CD4-positive, alpha-beta T cell treated with Interleukin-21 for 1 hour (primary cell): ENCODE measurements around the gene CDKN2A.

ENCODE experiments used
- DNase-seq: peaks from one replicate; pipeline ENCODE4 v3.0.0-alpha.2; 2020

CDKN2A gene

DNA sequence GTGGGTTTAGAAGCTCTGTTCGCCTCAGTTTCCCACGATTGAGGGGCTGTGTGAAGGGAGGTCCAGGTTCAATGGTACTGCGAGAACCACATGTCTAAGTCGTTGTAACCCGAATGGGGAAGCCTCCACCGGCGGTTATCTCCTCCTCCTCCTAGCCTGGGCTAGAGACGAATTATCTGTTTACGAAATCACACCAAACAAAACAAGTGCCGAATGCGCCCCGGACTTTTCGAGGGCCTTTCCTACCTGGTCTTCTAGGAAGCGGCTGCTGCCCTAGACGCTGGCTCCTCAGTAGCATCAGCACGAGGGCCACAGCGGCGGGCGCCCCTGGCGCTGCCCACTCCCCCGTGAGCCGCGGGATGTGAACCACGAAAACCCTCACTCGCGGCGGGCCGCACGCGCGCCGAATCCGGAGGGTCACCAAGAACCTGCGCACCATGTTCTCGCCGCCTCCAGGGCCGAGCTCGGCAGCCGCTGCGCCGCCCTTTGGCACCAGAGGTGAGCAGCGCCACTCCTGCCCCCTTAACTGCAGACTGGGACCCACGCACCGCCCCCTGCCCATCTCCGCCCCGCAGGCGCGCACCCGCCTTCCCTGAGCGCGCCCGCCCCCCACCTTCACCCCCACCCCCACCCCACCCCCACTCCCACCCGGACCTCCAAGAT is at the start of gene CDKN2A:
CDKN2A (minus strand) TSS at position 500 of the 663 bp plus-strand sequence.
- DNase-seq = peak; percentile 66

DNA sequence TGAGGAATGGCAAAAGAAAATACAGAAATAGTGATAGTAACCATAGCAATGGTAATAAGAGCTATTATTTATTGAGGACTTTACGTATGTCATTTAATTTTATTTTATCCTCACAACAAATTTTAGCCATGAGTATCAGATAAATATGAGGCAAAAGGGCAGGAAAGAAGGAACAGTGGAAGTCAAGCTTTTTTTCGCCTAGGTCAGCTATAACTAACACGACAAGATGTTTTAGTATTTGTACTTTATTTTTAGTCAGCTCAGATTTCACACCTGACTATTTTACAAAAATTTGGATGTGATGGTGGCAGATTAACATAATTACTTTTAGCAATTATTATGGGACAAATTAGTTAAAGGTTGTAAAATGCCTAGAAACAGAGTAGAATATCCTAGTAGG is 49.7 kb upstream of the CDKN2A start:
- no peak for DNase-seq

DNA sequence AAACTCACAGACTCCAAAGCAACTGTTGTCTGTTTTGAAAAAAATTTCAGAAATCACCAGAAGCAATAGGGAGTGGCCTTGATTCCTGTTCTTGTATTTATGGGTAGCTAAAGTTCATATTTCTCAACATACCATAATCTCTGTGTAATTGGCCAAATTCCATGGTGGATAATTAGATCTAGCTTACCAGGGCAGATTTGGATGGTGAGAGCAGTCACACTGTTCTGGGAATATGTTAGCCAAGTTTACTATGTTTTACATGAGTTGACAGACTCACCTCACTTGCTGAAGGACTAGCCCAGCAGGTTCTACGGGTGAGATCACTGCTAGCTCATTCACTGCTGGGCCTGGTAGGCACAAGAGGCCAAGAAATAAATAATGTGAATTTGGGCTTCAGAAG is 47.6 kb upstream of the CDKN2A start:
- DNase-seq = no peak

DNA sequence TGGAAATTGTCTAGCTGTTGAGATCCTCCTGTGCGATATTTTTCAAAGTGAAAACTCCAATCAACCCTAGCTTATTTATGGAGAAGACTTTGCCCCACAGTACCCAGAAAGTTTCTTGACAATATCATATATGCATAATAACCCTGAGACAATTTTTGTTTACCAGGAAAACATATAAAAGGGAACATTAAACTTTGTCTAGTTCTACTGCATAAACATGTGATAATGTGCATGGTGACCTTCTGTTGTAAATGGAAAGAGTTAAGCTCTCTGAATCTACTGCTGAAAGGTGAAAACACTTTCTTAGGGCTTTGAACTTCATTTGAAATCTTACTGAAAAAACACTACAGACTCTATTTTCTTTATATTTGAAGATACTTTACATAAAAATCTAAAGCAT is 47.2 kb upstream of the CDKN2A start:
- DNase-seq = no peak

DNA sequence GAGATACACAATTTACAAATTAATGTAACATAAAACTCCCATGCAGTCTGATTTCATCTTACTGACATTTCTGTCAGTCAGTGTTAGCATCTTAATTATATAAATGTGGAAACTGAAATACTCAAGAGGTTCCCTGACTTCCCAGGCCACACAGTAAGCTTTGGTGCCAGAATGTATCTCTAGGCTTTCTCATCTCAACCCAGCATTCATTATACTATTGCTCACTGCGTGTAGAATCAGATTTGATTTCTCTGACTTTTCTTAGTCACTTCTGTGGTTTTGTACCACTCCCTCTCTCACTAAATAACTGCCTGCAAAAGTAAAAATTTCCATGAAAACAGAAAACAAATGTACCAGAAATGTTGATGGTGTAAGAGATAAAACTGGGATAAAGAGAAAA is 46.6 kb upstream of the CDKN2A start:
- no peak for DNase-seq

DNA sequence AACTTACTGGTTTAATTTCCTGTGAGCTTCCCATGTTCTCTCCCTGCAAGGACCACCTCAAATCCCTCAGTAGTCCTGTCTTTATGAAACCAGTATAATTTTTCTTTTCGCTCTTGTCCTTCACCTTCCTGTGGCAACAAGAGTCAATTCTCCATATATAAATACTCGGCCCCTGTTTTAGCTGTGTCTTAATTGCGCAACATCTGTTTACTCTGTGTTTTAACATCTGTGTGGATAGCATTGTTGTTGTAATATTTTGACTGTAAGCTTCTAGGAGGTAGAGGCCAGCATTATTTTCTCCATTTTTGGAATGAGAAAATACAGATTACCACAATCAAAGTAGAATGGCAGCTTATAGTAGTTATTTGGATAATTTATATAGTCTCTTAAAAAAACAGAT is 45.1 kb upstream of the CDKN2A start:
- no peak for DNase-seq

DNA sequence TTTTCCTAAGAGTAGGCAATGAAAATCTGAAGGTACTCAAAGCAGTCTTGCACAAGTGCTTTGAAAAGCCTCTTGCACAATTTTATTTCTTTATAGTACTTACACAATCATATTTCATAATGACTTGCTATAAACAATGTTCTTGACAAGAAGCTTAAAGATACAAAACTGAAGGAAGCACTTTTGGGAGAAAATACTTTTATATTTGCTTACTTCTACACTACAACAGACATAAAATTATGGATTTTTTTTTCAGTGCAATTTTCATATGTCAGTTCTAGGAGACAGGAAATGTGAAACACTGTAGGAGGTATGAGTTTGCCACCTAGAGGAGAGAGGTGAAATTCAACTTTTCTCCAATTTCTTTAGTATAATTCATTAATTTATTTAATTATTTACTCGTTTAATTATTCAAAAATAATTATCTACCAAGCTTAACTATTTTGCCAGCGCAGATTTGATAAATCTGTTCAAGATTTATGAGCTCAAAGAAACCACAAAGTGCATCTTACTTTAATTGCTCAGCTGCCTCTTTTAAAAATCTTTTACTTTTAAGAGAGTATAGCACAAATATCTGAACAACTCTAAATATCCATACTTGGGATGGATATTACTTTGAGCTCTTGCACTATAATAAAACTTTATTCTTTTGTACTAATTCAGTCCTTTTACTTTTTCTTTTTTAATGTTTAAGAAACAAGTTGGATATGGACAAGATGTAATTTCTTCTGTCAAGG is 43.9 kb upstream of the CDKN2A start:
- peak; percentile 47 for DNase-seq

DNA sequence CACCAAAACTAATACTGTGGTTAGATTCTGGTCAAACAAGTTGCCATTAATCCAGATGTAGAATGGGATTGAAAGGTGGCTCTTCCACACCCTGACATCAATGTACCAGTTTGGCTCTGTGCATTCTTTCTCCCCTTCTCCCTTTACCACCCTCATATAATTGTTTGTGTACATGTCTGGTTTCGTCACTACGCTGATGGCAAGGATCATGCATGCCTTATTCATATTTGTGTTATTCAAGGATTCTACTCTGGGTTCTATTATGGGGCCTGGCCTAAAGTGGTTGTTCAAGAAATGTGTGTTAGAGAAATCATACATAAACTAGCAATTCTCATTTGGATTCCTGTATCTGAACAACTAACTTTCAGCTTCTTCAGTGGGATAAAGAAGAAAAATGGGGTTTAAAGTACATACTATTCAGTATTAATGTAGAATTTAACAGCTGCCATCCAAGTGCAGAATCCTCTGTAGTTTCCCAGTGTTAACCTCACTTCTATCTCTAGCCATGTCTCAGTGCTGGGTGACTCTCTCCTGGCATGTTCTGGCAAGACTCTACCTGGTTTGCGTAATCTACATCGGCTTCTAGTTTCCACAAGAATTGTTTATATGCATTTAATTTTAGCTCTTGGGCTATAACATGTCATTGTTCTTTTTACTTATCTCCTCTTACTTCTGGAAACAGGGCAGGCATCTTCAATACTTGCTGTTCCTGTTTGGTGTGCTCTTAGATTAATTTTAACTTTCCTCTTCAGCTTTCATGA is 42.9 kb upstream of the CDKN2A start:
- no peak for DNase-seq

DNA sequence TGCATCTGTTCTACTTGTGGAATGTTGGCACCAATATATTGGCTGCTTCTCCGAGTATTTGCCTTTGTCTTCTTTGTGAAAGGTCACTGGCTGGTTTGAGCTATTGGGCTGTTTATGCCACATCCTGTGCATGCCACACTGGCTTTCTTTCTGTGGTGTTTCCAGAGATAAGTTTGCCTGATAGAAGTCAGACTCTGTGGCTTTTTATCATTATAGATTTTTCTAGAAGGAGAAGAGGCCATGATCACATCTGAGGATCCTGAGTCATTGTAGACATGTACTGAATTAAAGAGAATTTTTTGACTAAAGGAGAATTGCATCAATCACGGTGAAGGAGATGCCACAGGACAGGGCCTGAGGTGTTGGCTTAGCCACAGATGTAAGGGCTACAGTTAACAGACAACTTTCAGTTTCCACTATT is 41.4 kb upstream of the CDKN2A start:
- DNase-seq = no peak

DNA sequence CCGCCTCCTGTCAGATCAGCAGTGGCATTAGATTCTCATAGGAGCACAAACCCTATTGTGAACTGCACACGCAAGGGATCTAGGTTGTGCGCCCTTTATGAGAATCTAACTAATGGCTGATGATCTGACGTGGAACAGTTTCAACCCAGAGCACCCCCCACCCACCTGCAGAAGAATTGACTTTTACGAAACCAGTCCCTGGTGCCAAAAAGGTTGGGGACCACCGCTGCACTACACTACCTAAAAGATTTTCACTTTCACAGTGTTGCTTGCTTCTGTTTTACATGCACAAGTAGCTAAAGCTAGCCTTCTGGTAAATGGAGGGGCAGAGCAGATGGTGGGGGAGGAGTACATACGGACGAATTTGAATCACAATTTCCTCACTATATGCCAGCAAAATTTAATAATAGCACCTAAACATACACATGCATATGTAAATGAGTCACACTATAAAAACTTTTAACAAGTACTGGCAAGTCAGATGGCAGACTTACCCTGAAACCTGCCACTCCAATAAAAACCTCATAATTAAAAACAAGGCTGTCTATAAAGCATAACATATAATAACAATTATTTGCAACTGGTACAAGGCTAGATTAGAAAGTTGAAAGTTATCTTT is 38.9 kb upstream of the CDKN2A start:
- DNase-seq = no peak

DNA sequence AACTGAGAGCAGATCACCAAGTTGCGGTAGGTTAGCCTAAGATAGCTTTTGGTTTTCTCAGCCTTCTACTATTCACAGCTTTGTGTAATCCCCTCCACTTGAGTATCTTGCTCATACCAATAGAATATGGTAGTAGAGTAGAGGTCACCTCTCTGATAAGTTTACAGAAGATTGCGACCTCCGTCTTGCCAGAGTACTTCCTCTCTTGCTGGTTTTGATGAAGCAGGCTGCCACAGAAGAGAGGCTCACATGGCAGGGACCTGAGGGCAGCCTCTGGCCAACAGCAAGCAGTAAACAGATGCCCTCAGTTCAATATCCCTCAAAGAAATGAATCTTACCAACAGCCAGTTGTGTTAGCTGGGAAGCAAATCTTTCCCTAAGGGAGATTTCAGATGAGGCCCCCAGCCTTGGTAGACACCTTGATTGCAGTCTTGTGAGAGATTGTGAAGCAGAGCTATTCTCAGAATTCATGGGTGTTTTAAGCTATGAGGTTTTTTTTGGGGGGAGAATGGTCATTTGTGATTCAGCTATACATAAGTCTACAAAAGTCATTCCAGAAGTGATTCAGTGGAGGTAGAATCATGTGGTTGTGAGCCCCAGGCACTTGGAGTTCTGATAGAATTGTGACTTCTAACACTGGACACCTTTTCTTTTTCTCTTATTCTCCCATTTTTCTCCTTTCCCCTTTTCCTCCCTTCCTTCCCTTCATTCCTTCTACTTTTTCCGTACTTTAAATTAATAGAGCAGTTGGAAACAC is 37.6 kb upstream of the CDKN2A start:
- DNase-seq = no peak

DNA sequence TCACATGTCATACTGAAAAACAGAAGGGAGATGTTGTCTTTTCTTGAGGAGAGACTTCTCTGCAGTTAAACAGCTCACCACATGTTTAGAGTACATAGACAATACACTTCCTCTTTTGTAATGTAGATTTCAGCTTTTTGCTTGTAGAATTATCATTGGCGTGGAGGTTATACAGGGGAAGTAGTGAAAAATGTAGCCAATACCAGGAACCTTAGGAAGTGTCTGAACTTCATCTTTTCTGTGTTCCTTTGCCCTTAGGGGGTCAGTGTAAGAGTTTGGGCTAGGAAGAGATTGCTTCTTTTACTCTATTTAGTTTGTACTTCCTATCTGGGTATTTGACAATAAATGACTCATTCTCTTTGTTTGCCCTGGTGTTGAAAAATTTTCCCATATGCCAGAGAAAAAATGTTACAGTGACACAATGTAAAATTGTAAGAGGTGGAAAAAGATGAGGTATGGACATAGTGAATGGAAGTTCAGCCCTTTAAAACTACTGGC is 36.0 kb upstream of the CDKN2A start:
- no peak for DNase-seq

DNA sequence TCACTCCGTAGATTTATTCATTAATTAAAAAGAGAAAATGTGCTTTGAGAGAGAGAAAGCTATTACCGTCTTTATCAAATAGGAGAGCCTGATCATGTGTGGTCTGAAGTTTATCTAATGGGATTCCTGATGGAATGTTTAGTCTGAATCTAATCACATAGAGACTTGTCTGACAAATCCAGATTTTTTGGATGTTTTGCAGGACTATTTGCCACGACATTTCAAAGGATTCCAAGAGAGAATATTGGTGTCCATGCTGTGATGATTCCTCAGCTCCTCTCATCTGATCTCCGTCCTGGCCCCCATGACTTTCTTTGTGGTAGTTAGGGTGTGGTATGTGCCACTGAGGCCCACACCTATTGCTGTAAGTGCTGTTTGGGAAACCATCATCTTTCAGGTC is 35.0 kb upstream of the CDKN2A start:
- DNase-seq = no peak

DNA sequence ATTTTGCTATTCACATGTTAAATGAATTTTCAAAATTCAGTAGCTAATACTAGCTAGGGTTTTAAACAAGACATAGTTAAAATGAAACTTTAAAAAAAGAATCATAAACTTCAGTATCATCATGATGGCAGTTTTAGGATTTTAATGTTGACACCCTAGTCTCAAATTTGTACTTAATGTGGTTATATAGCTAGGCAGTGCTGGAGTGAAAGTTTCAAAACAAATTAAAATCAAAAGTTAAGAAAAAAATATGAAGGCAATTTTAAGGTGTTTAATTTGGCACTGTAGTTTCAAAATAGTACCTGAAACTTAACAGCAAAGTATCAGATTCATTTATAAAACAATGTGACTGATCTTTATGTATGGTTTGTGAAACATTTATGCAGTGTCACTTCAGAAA is 34.2 kb upstream of the CDKN2A start:
- no peak for DNase-seq

DNA sequence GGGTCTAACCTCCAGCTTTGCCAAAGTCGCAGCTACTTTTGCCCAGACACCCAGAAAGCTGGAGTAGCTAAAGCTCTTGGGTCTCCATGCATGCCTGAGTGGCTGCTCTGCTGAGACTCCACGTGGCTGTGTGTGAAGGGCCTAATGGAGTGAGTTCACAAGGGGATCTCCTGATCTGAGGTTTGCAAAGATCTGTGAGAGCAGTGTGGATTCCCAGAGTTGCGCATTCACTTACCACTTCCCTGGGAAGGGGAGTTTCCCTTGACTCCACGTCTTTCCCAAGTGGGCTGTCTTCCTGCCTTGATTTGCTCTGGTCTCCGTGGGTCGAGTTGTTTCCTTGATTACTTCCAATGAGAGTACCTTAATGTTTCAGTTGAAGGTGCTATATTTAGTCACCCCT is 32.5 kb upstream of the CDKN2A start:
- DNase-seq = no peak

DNA sequence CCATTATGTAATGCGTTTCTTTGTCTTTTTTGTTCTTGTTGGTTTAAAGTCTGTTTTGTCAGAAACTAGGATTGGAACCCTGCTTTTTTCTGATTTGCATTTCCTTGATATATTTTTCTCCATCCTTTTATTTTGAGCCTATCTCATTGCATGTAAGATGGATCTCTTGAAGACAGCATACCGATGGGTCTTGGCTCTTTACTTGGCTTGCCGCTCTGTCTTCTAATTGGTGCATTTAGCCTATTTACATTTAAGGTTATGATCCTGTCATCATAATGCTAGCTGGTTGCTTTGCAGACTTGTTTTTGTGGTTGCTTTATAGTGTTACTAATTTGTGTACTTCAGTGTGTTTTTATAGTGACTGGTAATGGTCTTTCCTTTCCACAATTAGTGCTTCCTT is 28.2 kb upstream of the CDKN2A start:
- no peak for DNase-seq

DNA sequence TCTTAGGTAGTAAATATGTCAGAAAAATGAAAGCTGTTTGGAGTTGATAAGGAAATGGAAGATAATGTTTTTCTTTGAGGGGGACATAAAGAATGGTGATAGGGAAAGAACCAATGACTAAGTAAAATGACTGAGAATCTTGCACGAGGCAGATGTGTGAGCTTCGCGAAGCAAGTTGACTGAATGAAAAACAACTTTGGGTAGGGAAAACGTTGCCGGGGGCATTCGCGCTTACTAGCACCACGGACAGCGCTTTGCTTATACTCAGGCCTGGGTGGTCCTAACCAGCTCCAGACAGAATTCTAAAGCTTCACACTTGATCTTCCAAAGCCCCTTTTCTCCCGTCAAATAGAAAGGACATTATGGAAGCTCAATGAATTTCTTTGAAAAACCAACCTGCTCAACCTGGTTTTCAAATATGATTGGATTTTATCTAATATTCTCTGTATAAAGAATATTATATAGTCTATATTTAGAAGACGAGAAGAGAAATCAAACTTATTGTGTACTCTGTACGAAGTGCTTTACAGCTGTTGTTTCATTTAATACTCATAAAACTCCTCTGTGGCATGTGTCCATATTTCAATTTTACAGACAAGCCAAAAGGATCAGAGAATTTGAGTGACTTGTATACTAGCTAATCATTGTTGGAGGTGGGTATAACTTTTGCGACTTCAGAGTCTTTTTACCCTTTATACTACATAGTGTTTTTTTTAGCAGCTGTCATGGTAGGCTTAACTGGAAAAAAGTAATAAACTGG is 16.9 kb upstream of the CDKN2A start:
- no peak for DNase-seq

DNA sequence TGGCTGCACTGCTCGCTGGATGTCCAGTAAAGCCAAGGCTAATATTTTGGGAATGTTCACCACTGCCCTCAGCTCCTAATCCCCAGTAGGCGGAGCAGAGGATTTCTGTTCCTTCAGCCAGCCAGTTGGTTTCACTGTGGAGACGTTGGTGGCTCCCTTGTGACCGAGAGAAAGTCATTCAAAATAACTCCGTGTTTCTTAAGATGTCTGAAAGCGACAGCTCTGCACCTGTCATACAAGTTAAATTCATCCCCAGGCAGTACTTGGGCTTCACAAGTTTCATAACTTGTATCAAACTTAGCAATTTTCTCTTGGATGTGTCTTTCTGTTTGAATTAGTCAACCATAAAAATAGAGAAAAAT is 15.3 kb upstream of the CDKN2A start:
- no peak for DNase-seq

DNA sequence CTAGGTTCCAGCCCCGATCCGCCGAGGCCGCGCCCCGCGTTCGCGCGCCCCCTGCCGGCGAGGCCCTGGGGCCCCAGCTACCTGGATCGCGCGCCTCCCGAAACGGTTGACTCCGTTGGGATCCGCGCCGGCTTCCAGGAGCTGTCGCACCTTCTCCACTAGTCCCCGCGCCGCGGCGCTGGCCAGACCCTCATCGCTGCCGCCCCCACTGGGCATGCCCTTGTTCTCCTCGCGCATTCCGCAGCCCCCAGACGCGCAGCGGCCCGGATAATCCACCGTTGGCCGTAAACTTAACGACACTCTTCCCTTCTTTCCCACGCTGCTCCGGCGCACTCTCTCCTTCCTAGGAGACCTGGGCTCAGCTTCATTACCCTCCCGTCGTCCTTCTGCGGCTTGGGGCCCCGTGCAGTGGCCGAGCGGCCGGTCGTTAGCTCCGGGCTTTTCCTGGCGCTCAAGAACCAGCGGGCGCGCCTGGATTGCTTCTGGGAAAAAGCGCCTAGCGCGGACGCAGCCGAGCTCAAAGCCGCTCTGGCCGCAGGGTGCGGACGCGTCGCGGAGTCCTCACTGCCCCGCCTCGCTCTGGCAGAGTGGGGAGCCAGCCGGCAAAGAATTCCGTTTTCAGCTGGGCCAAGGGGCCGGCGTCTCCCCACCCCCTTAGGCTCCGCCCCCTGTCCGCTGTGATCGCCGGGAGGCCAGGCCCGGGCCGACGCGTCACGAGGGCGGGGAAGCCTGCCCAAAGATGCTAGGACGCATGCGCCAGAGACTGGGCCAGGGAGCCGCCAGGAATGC is 14.7 kb upstream of the CDKN2A start, which contains the start of gene CDKN2B:
CDKN2B (minus strand) TSS at position 589 of the 789 bp plus-strand sequence; CDS start at position 237, 352 bp downstream.
- DNase-seq = peak; percentile 81

DNA sequence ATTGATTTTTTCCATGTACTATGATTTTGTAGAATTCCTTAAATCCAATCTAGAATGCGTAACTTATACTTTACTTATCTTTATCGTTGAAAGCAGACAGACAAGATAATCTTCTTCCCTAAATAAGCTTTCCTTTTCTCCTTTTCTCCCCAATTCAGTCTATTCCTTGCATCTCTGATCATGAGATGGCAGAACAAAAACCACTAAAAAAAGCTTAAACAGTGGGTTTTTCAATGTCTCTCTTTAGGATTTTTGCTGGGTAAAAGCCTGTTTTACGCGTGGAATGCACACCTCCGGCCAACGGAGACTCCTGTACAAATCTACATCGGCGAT is 14.2 kb upstream of the CDKN2A start:
- no peak for DNase-seq
